HG03354 (cell line): Measurements from ENCODE around the gene LRRC27.
A peak's percentile ranks its signal among the peaks of the same experiment; 100 is the strongest.
"Not testable (repeated sequence)": the region's sequence is repeated elsewhere in the genome, so short reads cannot be mapped to it uniquely, and the experiment has no call there.

Experiments used
- ATAC-seq: cut with Tn5 transposase; IDR thresholded peaks from one replicate; pipeline ENCODE4 v1.9.1; 2021; ENCODE audit warnings: mild to moderate bottlenecking; ENCODE audit not compliant: unreplicated experiment, poor library complexity, severe bottlenecking

LRRC27 gene

GRCh38 chr10:132331601-132332432 is at the start of gene LRRC27:
LRRC27 (plus strand) TSS chr10:132332193; CDS start chr10:132333525, 1,332 bp downstream.
- ATAC-seq = peak; percentile 81

- no peak for ATAC-seq
Observed at GRCh38 chr10:132282667-132283603, 49.1 kb upstream of the LRRC27 start.

- ATAC-seq = no peak
Observed at GRCh38 chr10:132283604-132284382, 48.2 kb upstream of the LRRC27 start.

- ATAC-seq = no peak
Observed at GRCh38 chr10:132289439-132289838, 42.6 kb upstream of the LRRC27 start.

DNA sequence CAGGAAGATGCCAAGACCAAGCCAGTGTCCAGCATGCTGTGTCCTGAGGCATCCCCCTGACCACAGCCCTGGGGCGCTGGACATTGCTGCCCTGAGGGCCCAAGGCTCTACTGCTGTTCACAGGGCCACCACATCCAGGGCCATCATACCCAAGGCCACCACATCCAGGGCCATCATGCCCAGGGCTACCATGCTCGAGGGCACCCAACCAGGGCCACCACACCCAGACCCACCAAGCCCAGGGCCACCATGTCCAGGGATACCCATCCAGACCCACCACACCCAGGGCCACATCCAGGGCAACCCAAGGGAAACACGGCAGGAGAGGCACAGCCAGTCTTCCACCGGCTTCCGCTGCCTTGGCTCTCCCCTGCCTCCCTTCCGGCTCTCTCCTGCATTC is 41.4 kb upstream of the LRRC27 start:
- no peak for ATAC-seq

- ATAC-seq = no peak
Observed at GRCh38 chr10:132291826-132292225, 40.2 kb upstream of the LRRC27 start.

DNA sequence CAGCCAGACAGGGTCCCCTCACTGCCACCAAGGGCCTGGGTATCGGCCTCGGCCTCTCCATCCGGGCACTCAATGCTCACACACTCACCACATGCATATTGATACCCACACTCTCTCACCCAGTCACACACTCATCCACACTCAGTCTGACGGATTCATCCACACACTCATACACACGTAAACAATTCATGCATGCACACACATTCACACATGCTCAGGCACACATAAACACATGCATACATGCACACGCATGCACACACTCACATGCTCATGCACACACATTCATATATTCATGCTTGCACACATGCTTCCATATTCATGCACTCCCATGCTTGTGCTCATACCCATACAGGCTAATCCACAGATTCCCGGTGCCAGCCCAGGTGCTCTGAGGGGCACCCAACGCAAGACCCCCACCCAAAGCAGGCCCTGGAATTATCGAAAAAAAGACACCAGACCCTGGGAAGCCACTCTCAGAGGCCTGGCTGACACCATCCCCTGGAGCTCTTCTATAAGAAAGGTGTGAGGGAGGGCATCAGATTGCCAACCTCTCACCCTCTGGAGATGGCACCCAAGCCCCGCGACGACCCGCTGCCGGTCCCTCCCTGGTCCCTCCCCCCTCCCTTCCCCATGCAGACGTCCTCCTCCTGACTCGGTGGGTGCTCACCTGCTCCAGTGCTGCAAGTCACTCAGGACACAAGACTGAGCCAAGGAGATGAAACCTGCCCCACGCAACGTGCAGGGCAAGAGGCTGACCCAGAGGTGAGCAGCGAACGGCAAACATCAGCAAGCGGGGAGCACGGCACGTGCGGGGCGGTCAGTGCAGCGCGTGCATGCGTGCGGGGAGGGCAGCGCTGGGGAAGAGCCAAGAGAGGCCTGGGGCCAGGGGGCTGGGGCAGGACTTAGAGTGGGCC is 39.4 kb upstream of the LRRC27 start:
- ATAC-seq = no peak

- no peak for ATAC-seq
Observed at GRCh38 chr10:132293201-132293812, 38.7 kb upstream of the LRRC27 start.

DNA sequence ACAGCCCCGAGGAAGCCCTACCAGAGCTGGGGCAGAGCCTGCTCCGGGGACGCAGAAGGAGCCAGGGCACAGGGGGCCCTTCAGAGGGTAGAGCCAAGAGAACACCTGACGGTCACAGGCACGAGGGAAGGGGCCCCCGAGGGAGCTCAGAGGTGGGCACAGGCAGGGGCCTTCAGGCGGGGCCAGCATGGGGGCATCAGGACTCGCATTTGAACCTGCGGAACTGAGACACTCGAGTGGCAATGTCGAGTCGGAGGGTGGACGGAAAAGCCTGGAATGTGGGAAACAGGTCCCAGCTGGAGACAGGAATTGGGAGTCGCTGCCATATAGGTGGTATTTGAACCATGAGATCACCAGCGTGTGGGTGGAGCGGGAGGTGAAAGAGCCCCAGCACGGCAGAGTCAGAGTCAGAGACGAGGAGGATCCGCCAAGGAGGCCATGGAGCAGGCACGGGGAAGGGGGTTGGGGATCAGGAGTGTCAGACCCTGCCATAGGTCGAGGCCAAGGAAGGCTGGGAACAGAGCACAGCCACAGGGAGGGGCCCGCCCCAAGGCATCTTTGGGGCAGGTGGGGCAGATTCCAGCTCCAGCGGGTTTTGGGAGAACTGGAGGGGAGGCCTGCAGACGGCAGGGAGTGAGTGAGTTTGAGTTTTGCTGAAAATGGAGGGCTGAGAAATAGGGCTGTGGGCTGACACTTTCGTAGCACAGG is 38.0 kb upstream of the LRRC27 start:
- no peak for ATAC-seq

- no peak for ATAC-seq
Observed at GRCh38 chr10:132294561-132295318, 37.3 kb upstream of the LRRC27 start.

DNA sequence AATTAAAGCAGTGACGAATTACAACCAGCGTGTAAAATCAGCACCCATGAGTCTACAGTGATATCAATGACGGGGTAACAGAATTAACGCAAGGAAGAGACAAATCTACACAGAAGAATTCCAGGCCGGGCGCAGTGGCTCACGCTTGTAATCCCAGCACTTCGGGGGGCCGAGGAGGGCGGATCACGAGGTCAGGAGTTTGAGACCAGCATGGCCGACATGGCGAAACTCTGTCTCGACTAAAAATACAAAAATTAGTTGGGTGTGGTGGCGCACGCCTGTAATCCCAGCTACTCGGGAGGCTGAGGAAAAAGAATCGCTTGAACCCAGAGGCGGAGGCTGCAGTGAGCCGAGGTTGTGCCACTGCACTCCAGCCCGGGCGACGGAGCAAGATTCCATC is 36.5 kb upstream of the LRRC27 start:
- ATAC-seq = not testable (repeated sequence)

GRCh38 chr10:132296666-132297443 is 35.1 kb upstream of the LRRC27 start:
- no peak for ATAC-seq

DNA sequence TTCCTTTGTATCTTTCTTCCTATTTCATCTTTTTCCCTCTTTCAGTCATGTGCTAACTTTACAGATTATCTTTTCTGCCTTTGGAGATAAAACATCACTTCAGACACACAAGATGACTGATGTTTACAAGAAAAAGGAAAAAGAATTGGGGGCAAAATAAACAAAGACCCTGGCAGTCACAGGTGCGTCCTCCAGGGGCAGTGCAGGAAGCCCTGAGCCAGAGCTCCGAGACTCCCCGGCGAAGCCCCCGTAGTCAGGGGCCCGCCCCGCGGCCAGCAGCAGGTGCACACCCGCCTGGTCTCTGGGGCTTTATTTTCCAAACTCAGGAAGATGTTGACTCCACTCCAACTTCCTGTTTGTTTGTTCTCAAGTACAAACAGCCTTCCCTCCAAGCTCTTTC is 34.5 kb upstream of the LRRC27 start:
- no peak for ATAC-seq

- ATAC-seq = no peak
Observed at GRCh38 chr10:132298038-132298881, 33.7 kb upstream of the LRRC27 start.
